Suprapubic skin (tissue), 3 donors: ENCODE data around the gene VKORC1L1.

Source experiments
- CTCF ChIP-seq, 2 donors: fragments of 200-600 bp in 1 of 2; fragments of 450-650 bp in 1 of 2; sonication (generic) in 1 of 2; IDR thresholded peaks; one replicate each; pipeline ENCODE4 v1.5.1; 2016 to 2019; ENCODE audit warnings: antibody characterized with exemption in 2 of 2, mild to moderate bottlenecking in 1 of 2, moderate library complexity in 1 of 2
- POLR2A ChIP-seq, 2 donors: fragments of 450-650 bp; IDR thresholded peaks; one replicate each; pipeline ENCODE4 v1.6.1; 2017; ENCODE audit warnings: antibody characterized with exemption in 2 of 2, mild to moderate bottlenecking in 2 of 2, moderate library complexity in 2 of 2

- no peak for TF ChIP-seq POLR2A (IDR thresholded peaks at IDR 0.05)
- no peak for TF ChIP-seq CTCF (IDR thresholded peaks at IDR 0.05)
These were observed 93.3 kb downstream of the VKORC1L1 start for GRCh38 chr7:65966146-65966545.
